ENCODE measurements around the gene REELD1.

Gene REELD1

GRCh38 chr4:146243883-146244277 lies 29.5 kb downstream of the REELD1 start (continued):
- TF ChIP-seq MEIS1 (CRISPR knock-in tag; IDR thresholded peaks at IDR 0.05; ENCODE audit: borderline replicate concordance) (no peak), ZNF560 (tag by site-specific recombination; IDR thresholded peaks at IDR 0.05; ENCODE audit: borderline replicate concordance) (no peak), ZNF350 (tag by site-specific recombination; IDR thresholded peaks at IDR 0.05) (no peak), ZBTB48 (tag by site-specific recombination; IDR thresholded peaks at IDR 0.05) (no peak), ZNF324 (tag by site-specific recombination; IDR thresholded peaks at IDR 0.05) (no peak), TRIM28 (IDR thresholded peaks at IDR 0.05; ENCODE audit: borderline replicate concordance, low read length) (no peak), BCL11A (tag by site-specific recombination; IDR thresholded peaks at IDR 0.05; ENCODE audit: low read depth) (no peak)

DNA sequence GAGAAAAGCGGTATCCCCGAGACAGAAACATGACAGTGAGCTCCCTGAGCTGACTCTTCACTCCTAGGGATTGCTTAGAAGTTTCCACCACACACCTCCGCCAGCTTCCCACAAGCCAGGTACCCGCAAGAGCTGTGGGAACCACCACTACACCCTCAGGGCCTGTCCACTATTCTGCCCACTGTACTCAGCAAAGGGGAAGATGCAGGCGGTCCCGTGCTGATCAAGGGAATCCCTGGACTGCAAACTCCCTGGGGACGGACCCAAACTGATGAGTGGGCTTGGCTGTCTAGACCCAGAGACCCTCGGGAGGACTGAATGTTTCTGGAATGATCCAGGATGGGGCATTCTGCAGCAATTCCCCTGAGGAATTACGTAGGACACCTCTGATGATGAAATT lies 30.2 kb downstream of the REELD1 start:
- Histone ChIP-seq H3K36me3 (ENCODE audit: control insufficient read depth in 2 of 2, insufficient read depth in 1 of 2, low read length in 2 of 2) (no peaks in the 10 kb centered on the region), H3K27ac (ENCODE audit: extremely low read depth, low read depth, low read length) (no peak overlapping the region), H3K9me3 (ENCODE audit: control insufficient read depth, insufficient read depth, low read depth, low read length) (no peaks in the 10 kb centered on the region), H3K4me1 (ENCODE audit: control insufficient read depth, insufficient read depth, low read length) (no peaks in the 10 kb centered on the region), H3K4me3 (ENCODE audit: low read depth, low read length) (no peak overlapping the region)
- TF ChIP-seq ZNF112 (tag by site-specific recombination; IDR thresholded peaks at IDR 0.05) = no peak
- TF ChIP-seq ZIC2 (tag by site-specific recombination; IDR thresholded peaks at IDR 0.05) = no peak
- TF ChIP-seq ZNF626 (tag by site-specific recombination; IDR thresholded peaks at IDR 0.05) = no peak
- TF ChIP-seq, protein P1, sequence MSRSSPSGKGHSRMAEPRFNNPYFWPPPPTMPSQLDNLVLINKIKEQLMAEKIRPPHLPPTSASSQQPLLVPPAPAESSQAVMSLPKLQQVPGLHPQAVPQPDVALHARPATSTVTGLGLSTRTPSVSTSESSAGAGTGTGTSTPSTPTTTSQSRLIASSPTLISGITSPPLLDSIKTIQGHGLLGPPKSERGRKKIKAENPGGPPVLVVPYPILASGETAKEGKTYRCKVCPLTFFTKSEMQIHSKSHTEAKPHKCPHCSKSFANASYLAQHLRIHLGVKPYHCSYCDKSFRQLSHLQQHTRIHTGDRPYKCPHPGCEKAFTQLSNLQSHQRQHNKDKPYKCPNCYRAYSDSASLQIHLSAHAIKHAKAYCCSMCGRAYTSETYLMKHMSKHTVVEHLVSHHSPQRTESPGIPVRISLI (tag by site-specific recombination; IDR thresholded peaks at IDR 0.05) = no peak
- TF ChIP-seq ZBTB44 (tag by site-specific recombination; IDR thresholded peaks at IDR 0.05) = no peak
- ChIA-PET CTCF (interaction anchor here (0.5 to 1.2 kb wide), 4 partner anchors 9 to 97 kb away, joined by 3 to 5 read pairs (median 3); no protein-coding TSS in a partner anchor), POLR2A (no interaction called here)

DNA sequence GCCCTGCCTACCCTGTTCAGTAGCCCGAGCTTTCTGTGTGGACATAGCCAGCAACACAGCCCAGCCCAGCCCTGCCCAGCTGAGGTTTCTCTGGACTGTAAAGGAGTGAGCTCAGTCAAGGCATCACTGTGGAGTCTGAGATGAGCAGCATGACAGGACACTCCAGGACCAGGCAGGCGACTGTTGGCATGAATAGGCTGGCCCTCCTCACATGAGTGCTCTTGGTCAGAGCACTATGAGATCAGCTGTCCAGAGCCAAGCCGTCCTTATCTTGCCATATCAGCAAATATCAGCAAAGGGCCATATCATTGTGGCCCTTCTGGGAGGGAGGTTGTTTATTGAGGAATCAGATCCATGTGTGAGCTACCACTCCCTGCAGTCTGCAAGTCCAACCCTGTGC lies 30.9 kb downstream of the REELD1 start:
- POLR2A ChIA-PET = no interaction called here
- no peak overlapping the region for H3K4me3 ChIP-seq (ENCODE audit: low read depth, low read length)
- no peak for TF ChIP-seq ZNF473 (tag by site-specific recombination; IDR thresholded peaks at IDR 0.05)
- TF ChIP-seq PRDM1 (tag by site-specific recombination; IDR thresholded peaks at IDR 0.05) = no peak
- TF ChIP-seq ZNF324 (tag by site-specific recombination; IDR thresholded peaks at IDR 0.05) = no peak
- no peak for TF ChIP-seq BCL11A (tag by site-specific recombination; IDR thresholded peaks at IDR 0.05; ENCODE audit: low read depth)
- no peak for TF ChIP-seq ZNF10 (tag by site-specific recombination; IDR thresholded peaks at IDR 0.05)
- no peaks in the 10 kb centered on the region for H3K36me3 ChIP-seq (ENCODE audit: control insufficient read depth in 2 of 2, insufficient read depth in 1 of 2, low read length in 2 of 2)
- no peaks in the 10 kb centered on the region for H3K4me1 ChIP-seq (ENCODE audit: control insufficient read depth, insufficient read depth, low read length)
- CTCF ChIA-PET = interaction anchor here (1.2 kb wide), 1 partner anchor 9 kb away, joined by 3 read pairs; no protein-coding TSS in a partner anchor
- no peak overlapping the region for H3K27ac ChIP-seq (ENCODE audit: extremely low read depth, low read depth, low read length)
- H3K9me3 ChIP-seq (ENCODE audit: control insufficient read depth, insufficient read depth, low read depth, low read length) = no peaks in the 10 kb centered on the region

DNA sequence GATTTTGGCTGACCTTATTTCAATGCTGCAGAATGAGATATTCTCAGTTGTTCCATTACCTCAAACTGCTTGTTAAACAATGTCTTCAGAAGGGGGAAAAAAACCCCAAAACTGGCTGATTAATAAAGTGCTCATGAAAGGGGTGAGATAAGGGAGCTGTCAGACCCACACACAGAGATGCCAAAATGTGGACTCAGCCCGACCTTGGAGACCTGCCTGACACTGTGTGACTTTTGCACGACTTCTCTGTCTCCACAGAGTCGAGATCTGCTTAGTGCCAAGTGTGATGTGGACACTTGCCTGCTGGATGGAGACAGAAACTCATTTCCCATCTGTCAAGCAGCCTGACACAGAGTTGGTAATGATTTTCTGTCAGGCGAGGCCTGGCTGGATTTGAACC lies 31.5 kb downstream of the REELD1 start:
- H3K27ac ChIP-seq (ENCODE audit: extremely low read depth, low read depth, low read length) = no peak overlapping the region
- no peaks in the 10 kb centered on the region for H3K36me3 ChIP-seq (ENCODE audit: control insufficient read depth in 2 of 2, insufficient read depth in 1 of 2, low read length in 2 of 2)
- ChIA-PET CTCF (no interaction called here), POLR2A (no interaction called here)
- TF ChIP-seq ZNF133 (tag by site-specific recombination; IDR thresholded peaks at IDR 0.05) (no peak), ZBTB1 (tag by site-specific recombination; IDR thresholded peaks at IDR 0.05) (no peak), ZSCAN18 (tag by site-specific recombination; IDR thresholded peaks at IDR 0.05) (no peak), KLF1 (tag by site-specific recombination; IDR thresholded peaks at IDR 0.05) (no peak), SALL2 (tag by site-specific recombination; IDR thresholded peaks at IDR 0.05; ENCODE audit: borderline replicate concordance) (no peak)
- TF ChIP-seq, protein P2, sequence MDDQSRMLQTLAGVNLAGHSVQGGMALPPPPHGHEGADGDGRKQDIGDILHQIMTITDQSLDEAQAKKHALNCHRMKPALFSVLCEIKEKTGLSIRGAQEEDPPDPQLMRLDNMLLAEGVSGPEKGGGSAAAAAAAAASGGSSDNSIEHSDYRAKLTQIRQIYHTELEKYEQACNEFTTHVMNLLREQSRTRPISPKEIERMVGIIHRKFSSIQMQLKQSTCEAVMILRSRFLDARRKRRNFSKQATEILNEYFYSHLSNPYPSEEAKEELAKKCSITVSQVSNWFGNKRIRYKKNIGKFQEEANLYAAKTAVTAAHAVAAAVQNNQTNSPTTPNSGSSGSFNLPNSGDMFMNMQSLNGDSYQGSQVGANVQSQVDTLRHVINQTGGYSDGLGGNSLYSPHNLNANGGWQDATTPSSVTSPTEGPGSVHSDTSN (CRISPR knock-in tag; IDR thresholded peaks at IDR 0.05) = no peak
- H3K9me3 ChIP-seq (ENCODE audit: control insufficient read depth, insufficient read depth, low read depth, low read length) = no peaks in the 10 kb centered on the region
- no peaks in the 10 kb centered on the region for H3K4me1 ChIP-seq (ENCODE audit: control insufficient read depth, insufficient read depth, low read length)
- H3K4me3 ChIP-seq (ENCODE audit: low read depth, low read length) = no peak overlapping the region
